ENCODE results near the gene POMC. TPM values are rescaled to one million over a fixed set of nuclear protein-coding genes. Genes with fewer than 3 reads are reported as not detected.

Gene POMC
- total RNA-seq, 3 donors from 2014 or later (not counting 1 experiment from before 2014, with no cell fraction given) = 4.9 to 6.6 (median 6.0) TPM

GRCh38 chr2:25116956-25117355 is 51.4 kb downstream of the POMC start:
- no peak overlapping the region for H3K4me3 ChIP-seq (ENCODE audit: low read length)
- no peaks in the 10 kb centered on the region for H3K36me3 ChIP-seq (ENCODE audit: control insufficient read depth, insufficient read depth, low read length)
- no peaks in the 10 kb centered on the region for H3K9me3 ChIP-seq (ENCODE audit: control insufficient read depth, insufficient read depth, low read length)
- no peak for TF ChIP-seq CTCF (IDR thresholded peaks at IDR 0.05)
- no peak overlapping the region for H3K27ac ChIP-seq (ENCODE audit: low read length)
- no peaks in the 10 kb centered on the region for H3K36me3 Mint-ChIP-seq
- DNase-seq (no peak), ATAC-seq (no peak)
- H3K4me1 Mint-ChIP-seq = no peaks in the 10 kb centered on the region
- no peak overlapping the region for H3K27ac Mint-ChIP-seq
- intact Hi-C loops (cut with micrococcal nuclease) = no loop called here
- H3K4me1 ChIP-seq (ENCODE audit: control insufficient read depth, insufficient read depth, low read length) = no peaks in the 10 kb centered on the region
- H3K27me3 ChIP-seq (ENCODE audit: control insufficient read depth, insufficient read depth, low read length) = no peaks in the 10 kb centered on the region
- peaks cover 0 to 5% of the 10 kb centered on the region in 2 donors for H3K27me3 Mint-ChIP-seq (ENCODE audit: low read depth in 2 of 2)
- no peaks in the 10 kb centered on the region for H3K9me3 Mint-ChIP-seq
- WGBS (ENCODE audit: insufficient coverage) = 89% methylated on average over 13 of the region's 13 CpGs
- no peak overlapping the region for H3K4me3 Mint-ChIP-seq

GRCh38 chr2:25115902-25116301 is 52.5 kb downstream of the POMC start:
- Mint-ChIP-seq H3K27ac (no peak overlapping the region), H3K27me3 (ENCODE audit: low read depth in 2 of 2) (peaks cover under 1 to 7% of the 10 kb centered on the region in 2 donors), H3K9me3 (no peaks in the 10 kb centered on the region), H3K4me3 (no peak overlapping the region), H3K36me3 (no peaks in the 10 kb centered on the region), H3K4me1 (no peaks in the 10 kb centered on the region)
- Histone ChIP-seq H3K4me3 (ENCODE audit: low read length) (no peak overlapping the region), H3K9me3 (ENCODE audit: control insufficient read depth, insufficient read depth, low read length) (no peaks in the 10 kb centered on the region), H3K27ac (ENCODE audit: low read length) (no peak overlapping the region), H3K36me3 (ENCODE audit: control insufficient read depth, insufficient read depth, low read length) (no peaks in the 10 kb centered on the region), H3K4me1 (ENCODE audit: control insufficient read depth, insufficient read depth, low read length) (no peaks in the 10 kb centered on the region), H3K27me3 (ENCODE audit: control insufficient read depth, insufficient read depth, low read length) (no peaks in the 10 kb centered on the region)
- TF ChIP-seq CTCF (IDR thresholded peaks at IDR 0.05) = no peak
- DNase-seq (no peak), ATAC-seq (no peak)
- intact Hi-C loops (cut with micrococcal nuclease) = no loop called here
- WGBS (ENCODE audit: insufficient coverage) = 81% methylated on average over 4 of the region's 4 CpGs

GRCh38 chr2:25115249-25115883 is 53.0 kb downstream of the POMC start:
- Mint-ChIP-seq H3K27me3 (ENCODE audit: low read depth in 2 of 2) (peaks cover 6 to 8% of the 10 kb centered on the region in 2 donors), H3K4me3 (no peak overlapping the region), H3K9me3 (no peaks in the 10 kb centered on the region), H3K4me1 (no peaks in the 10 kb centered on the region), H3K36me3 (no peaks in the 10 kb centered on the region), H3K27ac (no peak overlapping the region)
- H3K36me3 ChIP-seq (ENCODE audit: control insufficient read depth, insufficient read depth, low read length) = no peaks in the 10 kb centered on the region
- no peaks in the 10 kb centered on the region for H3K9me3 ChIP-seq (ENCODE audit: control insufficient read depth, insufficient read depth, low read length)
- TF ChIP-seq CTCF (IDR thresholded peaks at IDR 0.05) = no peak
- no peak for ATAC-seq
- H3K4me1 ChIP-seq (ENCODE audit: control insufficient read depth, insufficient read depth, low read length) = no peaks in the 10 kb centered on the region
- no peak for DNase-seq
- H3K27me3 ChIP-seq (ENCODE audit: control insufficient read depth, insufficient read depth, low read length) = no peaks in the 10 kb centered on the region
- H3K4me3 ChIP-seq (ENCODE audit: low read length) = no peak overlapping the region
- WGBS (ENCODE audit: insufficient coverage) = 88% methylated on average over 9 of the region's 9 CpGs
- no peak overlapping the region for H3K27ac ChIP-seq (ENCODE audit: low read length)
- intact Hi-C loops (cut with micrococcal nuclease) = no loop called here

GRCh38 chr2:25112113-25112512 is 56.3 kb downstream of the POMC start:
- no peaks in the 10 kb centered on the region for H3K9me3 Mint-ChIP-seq
- no peak for DNase-seq
- no peaks in the 10 kb centered on the region for H3K36me3 Mint-ChIP-seq
- Histone ChIP-seq H3K27ac (ENCODE audit: low read length) (no peak overlapping the region), H3K9me3 (ENCODE audit: control insufficient read depth, insufficient read depth, low read length) (no peaks in the 10 kb centered on the region), H3K4me3 (ENCODE audit: low read length) (no peak overlapping the region), H3K27me3 (ENCODE audit: control insufficient read depth, insufficient read depth, low read length) (no peaks in the 10 kb centered on the region), H3K36me3 (ENCODE audit: control insufficient read depth, insufficient read depth, low read length) (no peaks in the 10 kb centered on the region), H3K4me1 (ENCODE audit: control insufficient read depth, insufficient read depth, low read length) (no peaks in the 10 kb centered on the region)
- WGBS (ENCODE audit: insufficient coverage) = 38% methylated on average over 3 of the region's 3 CpGs
- intact Hi-C loops (cut with micrococcal nuclease) = no loop called here
- H3K4me1 Mint-ChIP-seq = no peaks in the 10 kb centered on the region
- no peak for ATAC-seq
- no peak for TF ChIP-seq CTCF (IDR thresholded peaks at IDR 0.05)
- no peak overlapping the region for H3K4me3 Mint-ChIP-seq
- H3K27me3 Mint-ChIP-seq (ENCODE audit: low read depth in 2 of 2) = peaks cover 9 to 11% of the 10 kb centered on the region in 2 donors
- H3K27ac Mint-ChIP-seq = no peak overlapping the region
